ENCODE results near the gene KRT81.
"Not testable (repeated sequence)": the region's sequence is repeated elsewhere in the genome, so short reads cannot be mapped to it uniquely, and the experiment has no call there.

The KRT81 gene

DNA sequence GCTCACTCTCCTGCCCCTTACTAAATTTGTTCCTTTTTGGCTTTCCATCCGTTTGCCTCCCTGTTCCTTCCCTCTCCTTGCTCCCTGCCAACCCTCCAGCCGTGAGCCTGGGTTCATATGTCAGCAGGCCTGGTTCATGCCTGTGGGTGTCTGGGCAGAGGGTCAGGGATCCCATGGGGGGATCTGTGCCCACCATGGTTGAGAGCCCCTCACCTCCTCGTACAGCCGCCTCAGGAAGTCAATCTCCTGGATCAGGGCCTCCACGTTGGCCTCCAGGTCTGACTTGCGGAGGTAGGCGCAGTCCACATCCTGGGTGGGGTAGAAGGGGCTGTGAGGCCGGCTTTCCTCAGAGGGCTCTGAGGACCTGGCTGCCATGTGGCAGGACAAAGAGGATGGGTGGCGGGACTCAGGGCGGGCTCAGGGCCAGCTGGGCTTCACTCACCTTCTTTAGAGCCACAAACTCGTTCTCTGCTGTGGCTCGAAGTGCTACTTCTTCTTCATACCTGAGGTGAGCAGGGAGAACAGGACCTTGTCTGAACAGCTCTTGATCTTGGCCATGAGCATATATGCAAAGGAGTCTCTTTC is 26.2 kb upstream of the KRT81 start:
- DNase-seq (ENCODE audit: low spot score), result no peak

DNA sequence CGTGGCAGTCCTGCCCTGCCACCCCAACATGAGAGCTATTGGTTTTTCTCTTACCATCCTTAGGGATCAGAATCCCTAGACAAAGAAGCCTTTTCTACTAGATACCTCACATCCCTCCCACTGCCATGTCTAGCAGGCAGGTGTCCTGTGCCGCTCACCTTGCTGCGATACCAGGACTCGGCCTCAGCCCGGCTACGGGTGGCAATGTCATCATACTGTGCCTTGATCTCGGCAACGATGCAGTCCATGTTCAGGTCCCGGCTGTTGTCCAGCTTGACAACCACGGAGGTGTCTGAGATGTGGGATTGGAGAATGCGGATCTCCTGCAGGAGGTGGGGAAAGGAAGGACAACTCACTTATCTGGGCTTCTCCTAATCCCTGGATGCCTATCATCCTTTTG is 25.4 kb upstream of the KRT81 start:
- no peak for DNase-seq (ENCODE audit: low spot score)

DNA sequence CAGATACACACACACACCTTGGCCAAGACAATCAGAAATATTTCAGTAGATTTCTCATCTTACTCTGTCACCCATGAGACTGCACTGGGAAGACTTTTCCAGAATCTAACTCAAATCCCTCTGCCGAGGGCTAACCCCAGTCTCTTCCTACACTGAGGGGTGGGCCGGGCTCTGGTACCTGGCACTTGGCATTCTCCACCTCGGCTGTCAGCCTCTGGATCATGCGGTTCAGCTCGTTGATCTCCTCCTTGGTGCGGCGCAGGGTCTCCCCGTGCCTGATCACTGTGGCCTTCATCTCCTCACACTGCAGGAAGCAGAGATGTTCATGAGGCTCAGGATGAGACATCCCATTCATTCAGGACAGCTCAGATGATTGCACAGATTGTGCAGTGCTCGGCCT is 25.0 kb upstream of the KRT81 start:
- DNase-seq (ENCODE audit: low spot score), result no peak

DNA sequence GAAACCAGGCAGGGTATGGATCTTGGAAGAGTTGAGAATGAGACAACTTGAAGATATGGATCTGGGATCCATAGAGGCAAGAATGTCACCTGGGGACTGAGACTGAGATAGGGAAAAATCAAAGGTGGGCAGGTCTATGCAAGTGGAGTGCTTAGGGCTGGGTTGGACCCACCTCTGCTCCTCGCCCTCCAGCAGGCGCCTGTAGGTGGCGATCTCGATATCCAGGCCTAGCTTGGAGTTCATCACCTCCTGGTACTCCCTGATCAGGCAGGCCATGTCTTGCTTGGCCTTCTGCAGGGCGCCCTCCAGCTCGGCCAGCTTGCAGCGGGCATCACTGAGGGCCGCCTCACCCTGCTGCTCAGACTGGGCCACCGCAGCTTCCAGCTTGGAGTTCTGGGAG is 24.4 kb upstream of the KRT81 start:
- peak; percentile 21 for DNase-seq (ENCODE audit: low spot score)

DNA sequence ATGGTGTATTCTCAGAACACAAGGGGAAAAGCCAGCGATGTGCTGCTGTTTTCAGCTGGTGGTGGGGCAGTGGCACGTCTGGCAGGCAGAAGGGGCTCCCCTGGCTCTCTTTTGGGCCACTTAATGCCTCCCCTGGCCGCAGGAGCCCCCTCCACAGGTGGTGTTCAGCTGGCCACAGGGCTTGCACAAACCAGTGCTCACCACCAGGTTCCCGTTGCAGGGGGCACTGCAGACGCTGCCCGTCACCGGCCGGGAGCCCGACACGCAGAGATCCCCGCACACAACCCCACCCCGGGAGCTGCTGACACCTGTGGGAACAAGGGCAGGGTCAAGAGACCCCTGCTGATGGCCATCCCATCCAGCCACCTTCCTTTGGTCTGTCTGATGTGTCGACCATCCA is 23.2 kb upstream of the KRT81 start:
- DNase-seq (ENCODE audit: low spot score), result no peak

DNA sequence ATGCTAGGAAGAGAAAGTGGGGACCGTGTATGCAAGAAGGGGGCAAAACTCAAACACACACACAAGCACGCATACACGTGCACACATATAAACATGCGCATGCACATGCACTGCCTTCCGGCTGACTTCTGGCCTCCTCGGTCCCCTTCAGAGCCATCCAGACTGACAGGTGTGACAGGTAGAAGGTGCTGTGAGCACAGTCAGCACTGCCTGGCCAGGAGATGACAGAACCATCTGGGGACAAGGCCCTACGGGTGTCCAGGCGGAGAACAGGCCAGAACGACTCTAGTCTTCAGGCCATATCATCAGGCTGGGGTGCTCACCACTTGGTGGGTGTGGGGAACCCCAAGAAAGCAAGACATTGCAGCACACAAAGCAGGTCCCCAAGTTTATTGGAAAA is 22.6 kb upstream of the KRT81 start:
- no peak for DNase-seq (ENCODE audit: low spot score)

DNA sequence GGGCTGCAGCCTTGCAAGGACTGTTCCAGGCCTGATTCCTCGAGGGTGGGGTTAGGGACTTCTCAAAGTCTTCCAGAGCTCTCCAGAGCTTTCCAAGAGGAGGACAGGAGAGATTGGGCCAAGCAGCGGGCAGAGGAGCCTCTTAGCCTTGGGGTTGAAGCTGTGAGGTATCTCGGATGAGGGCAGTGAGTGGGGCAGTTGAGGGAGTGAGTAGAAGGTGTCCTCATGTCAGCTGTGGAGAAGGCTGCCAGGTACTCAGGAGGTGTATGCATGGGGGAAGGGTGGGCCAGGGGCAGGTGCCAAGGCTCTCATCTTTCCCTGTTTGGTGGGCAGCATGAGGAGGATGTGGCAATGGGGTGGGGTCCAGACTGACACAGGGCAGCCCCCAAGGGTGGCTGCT is 22.1 kb upstream of the KRT81 start:
- no peak for DNase-seq (ENCODE audit: low spot score)

DNA sequence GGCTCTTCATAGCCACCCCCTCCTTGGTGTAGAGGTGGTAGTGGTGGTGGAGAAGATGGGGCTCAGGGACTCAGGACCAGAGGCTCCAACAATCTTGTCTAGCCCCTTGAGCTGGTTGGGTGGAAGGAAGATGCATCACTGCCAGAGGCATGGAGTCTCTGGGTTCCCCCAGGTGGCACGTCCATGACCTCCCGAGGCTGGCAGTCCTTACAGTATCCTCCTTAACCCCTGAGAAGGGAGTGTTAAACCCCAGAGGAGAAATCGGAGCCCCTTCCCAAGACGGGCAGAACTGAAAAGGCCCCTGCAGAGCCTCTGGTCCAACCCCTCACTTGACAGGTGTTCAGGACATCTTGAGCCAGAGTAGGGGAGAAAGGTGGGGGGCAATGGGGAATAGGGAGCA is 20.8 kb upstream of the KRT81 start:
- DNase-seq (ENCODE audit: low spot score), result no peak

DNA sequence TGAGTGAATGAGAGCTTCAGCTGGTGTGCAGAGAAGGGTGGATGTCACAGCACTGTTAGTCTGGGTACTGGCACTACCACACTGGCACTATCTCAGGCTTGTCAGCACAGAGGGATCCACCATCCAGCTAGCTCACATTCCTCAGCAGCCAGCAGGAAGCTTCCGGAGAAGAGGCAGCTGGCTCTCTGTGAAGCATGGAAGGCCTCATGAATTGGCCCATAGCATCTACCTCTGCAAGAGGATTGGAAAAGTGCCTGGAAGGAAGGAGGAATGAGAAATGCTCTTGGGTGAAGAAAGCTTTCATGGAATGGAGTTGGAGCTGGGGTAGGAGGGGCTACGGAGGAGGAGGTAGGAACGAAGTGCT is 19.9 kb upstream of the KRT81 start:
- no peak for DNase-seq (ENCODE audit: low spot score)

DNA sequence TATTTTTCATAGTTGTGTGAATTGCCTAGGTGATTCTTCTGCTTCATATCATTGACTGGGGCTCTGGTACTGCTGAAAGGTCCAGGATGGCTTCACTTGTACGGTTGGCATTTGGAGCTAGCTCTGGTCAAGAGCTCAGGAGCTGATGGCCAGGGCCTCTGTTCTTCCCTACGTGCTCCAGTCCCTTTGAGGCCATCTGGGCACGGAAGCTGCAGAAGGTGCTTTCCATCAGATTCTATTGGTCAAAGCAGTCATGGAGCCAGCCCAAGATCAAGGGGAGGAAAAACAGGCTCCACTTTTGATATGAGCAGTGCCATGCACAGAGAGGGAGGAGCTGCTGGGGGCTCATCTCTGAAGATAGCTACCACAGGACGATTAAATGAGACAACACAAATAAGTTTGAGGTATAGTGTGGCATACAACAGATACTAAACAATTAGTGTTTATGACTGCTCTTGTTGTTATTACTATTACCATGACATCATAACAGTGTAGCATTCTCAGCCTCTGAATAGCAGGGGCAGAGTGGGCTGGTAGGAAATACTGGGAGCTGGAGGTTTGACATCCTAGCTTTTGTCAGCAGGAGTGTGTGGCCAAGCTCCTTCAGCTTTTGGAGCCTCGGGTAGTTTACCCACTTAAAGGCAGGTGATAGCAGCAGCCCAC is 19.4 kb upstream of the KRT81 start:
- DNase-seq (ENCODE audit: low spot score), result no peak

DNA sequence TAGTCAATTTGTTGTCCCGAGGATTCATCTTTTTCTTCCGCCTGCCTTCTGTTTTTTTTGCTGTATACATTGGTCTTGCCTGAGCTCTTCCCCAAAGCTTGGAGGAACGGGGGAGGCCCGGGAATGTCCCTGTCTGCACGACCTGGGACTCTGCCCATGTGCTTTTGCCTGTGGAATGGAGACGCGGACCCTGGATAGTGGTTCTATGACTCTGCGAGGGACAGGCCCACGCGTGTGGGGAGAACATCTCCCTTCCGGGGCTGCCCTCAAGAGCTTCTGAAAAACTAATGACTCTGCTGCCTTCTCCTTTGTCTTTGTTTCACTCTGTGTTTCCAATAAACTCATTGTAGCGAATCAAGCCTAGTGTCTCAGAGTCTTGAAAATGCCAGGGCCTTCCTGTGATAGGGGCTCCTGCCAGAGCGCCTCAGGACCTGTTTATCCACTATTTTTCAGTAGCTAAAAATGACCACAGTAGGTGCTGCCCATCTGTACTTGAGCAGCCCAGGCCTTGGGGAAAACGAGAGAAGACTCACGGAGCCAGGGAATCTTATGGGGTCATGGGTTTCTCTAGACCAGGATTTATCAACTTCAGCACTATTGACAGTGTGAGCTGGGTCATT is 17.6 kb upstream of the KRT81 start:
- DNase-seq (ENCODE audit: low spot score), result no peak

DNA sequence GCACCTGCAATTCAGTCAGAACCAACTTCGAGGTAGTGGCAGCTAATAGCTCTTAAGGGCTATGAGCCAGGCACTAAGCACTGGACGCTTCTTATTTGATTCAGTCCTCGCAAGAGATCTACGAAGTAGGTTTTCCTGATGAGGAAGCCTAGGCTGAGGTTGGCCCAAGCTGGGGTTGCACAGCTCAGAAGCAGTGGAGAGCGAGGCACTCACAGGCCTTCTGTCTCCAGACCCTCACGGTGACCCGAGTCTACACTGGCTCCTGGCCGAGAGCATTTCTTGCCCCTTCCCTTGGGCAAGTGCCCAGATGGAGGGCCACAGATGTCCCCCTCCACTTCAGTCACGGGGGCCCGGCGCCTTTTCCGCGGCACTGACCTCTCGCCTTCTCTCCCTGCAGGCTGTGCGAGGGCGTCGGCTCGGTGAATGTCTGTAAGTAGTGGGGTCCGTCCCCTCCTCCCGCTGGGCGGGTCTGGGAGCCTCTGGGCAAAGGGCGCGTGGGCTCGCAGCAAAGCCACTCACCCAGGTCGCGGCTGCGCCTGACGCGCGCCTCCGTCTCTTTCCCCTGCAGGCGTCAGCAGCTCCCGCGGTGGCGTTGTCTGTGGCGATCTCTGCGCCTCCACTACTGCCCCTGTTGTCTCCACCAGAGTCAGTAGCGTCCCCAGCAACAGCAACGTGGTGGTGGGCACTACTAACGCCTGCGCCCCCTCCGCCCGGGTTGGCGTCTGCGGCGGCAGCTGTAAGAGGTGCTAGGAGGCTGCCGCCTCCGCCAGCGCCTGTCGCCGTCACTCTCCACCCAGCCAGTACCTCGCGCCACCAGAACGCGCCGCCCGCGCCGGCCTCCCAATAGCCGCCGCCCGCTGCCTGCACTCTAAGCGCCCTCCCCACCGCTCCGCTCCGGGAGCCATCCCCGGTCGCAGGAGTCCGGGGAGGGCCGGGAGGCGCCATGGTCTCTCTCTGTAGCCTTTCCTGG is 16.8 kb upstream of the KRT81 start:
- DNase-seq (ENCODE audit: low spot score), result peak; percentile 38

DNA sequence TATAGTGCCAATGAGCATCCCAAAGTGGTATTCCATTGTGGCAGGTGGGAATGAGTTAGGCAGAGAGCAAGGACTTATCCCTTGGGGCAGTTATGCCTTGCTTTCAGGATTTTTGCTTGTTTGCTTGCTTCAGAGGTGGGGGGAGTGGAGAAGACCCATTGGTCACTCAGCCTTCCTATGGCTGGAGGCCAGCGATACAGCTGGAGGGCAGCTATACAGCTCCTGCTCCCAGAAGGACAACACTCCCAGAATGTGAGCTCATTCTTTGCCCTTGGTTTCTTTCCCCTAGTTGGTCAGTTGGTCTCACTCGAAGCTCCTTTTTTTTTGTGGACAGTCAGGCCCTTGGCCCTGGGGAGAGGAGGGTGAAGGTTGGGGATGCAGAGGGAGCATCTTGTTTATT is 15.4 kb upstream of the KRT81 start:
- DNase-seq (ENCODE audit: low spot score), result no peak

DNA sequence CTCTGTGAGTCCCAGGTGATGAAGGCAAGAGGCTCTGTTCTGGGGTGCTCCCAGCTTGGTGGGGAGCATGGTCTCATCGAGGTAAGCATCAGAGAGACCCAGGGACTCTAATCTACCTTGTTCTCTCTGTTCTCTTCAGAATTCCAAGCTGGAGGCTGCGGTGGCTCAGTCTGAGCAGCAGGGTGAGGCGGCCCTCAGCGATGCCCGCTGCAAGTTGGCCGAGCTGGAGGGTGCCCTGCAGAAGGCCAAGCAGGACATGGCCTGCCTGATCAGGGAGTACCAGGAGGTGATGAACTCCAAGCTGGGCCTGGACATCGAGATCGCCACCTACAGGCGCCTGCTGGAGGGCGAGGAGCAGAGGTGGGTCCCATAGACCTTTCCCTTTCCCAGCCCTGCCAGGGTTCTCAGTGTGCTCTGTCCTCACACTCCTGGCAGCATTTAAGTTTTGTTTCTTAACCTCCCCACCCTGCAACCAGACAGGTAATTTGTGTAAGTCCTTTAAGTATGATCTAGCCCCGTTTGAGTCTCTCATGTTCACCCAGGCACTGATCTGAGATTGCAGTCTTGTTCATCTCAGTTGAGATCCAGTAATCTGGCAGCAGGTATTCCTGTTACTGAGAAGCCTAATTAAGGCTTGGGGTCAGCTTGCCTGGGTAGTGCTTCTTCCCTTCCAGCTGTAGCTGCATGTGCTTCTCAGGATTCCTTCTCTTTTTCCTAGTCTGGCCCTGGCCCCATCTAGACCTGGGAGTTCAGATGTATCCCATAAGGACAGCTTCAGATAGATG is 14.8 kb upstream of the KRT81 start:
- DNase-seq (ENCODE audit: low spot score), result no peak

DNA sequence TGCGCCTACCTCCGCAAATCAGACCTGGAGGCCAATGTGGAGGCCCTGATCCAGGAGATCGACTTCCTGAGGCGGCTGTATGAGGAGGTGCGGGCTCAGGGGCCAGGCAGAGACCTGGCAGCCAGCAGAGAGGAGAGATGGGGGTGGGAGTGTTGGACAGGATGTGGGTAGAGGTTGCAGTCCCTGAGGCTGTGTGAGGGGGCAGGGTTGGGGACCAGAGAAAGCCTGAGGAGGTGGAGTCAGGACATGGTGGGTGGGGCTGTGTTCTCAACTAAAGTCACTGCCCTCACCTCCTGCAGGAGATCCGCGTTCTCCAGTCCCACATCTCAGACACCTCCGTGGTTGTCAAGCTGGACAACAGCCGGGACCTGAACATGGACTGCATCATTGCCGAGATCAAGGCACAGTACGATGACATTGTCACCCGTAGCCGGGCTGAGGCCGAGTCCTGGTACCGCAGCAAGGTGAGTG is 13.6 kb upstream of the KRT81 start:
- not testable (repeated sequence) for DNase-seq (ENCODE audit: low spot score)

DNA sequence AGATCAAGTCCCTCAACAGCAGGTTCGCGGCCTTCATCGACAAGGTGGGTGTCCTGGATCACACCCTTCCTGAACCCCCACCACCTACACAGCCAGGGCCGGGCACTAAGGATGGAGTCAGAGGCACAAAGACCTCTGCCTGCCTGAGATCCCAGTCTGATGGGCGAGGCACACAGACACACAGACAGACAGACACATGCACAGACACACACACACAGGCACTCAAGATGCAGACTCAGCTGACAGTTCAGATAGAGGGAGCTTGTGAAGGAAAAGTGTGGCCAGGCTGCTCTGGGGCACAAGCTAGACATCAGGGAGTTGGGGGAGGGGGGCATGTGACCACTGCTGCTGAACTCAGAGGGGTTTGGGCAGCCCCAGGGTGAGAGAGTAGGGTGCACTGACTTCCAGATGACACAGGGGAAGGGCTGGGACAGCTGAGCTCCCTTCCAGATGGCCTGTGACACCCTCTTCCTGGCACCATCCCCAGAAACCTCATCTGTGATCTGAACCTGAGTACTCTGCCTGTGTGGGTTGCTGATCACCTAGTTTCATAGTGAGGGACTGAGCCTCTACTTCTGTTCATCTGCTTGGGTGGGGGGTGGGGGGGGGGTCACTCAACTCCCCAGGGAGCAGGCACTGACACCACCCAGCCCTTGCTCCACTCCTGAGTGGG is 11.0 kb upstream of the KRT81 start:
- not testable (repeated sequence) for DNase-seq (ENCODE audit: low spot score)

DNA sequence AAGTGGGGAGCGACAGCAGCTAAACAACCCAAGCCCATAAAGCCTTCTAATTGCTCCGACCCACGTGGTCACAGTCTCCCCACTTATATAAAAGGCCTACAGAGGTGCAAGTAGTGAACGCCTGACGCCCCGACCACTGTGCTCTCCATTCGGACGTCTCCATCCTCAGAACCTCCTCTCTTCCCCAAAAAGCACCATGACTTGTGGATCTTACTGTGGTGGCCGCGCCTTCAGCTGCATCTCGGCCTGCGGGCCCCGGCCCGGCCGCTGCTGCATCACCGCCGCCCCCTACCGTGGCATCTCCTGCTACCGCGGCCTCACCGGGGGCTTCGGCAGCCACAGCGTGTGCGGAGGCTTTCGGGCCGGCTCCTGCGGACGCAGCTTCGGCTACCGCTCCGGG is 10.4 kb upstream of the KRT81 start:
- DNase-seq (ENCODE audit: low spot score), result not testable (repeated sequence)

DNA sequence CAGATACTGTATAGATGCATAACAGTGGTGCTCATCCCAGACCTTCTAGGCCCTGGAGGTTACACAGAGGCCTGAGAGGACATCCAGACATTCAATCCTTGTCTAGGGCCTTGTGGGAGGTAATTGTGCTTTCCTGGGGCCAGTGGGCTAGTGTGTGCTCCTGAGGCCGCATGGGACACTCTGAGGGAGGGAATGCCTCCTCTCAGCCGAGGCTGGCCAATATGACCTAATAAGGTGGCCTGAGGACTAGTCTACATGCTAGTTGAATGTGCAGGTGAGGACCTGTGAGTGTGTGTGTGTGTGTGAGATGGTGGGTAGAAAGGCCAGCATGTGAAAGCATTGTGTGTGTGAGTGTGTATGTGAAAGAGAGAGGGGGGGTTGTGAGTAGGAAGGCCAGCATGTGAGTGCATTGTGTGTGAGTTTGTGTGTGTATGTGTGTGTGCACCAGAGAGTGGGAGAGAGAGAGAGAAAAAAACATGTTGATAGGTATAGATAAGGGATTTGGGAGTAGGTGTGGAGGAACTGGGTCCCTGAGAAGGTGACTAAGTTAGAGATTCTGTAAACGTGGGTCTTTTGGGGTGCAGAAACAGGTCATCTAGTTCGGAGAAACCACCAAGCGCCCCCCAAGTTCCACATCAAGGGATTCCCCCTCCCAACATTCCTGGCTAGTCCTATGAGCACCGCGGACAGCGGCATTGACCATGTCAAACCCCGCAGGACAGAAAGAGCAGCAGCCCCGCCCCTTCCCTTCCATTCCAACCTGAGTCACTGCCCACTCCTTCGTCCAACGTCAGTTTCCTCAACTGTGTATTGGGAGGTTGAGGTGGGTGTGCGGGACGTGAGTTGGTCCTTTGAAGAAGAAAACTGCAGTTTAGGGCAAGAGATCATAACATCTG is 9.7 kb upstream of the KRT81 start:
- no peak for DNase-seq (ENCODE audit: low spot score)

DNA sequence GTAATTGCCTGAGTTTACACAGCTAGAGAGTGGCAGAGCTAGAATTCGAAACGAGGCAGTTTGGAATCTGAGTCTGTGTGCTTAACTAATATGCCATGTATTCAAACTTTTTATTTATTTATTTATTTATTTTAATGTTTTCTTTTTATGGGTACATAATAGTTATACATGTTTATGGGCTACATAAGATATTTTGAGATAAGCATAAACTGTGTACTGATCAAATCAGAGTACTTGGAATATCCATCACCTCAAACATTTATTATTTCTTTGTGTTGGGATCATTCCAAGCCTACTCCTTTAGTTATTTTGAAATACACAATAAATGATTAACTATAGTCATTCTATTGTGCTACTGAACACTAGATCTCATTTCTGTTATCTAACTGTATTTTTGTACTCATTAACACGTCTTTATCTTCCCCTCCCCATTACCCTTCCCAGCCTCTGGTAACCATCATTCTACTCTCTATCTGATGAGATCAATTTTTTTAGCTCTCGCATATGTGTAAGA is 7.4 kb upstream of the KRT81 start:
- DNase-seq (ENCODE audit: low spot score), result no peak
